ENCODE measurements around the gene NUCB1.

NUCB1 gene

GRCh38 chr19:48938256-48938655, 38.1 kb downstream of the NUCB1 start:
- DNase-seq: no peak

DNA sequence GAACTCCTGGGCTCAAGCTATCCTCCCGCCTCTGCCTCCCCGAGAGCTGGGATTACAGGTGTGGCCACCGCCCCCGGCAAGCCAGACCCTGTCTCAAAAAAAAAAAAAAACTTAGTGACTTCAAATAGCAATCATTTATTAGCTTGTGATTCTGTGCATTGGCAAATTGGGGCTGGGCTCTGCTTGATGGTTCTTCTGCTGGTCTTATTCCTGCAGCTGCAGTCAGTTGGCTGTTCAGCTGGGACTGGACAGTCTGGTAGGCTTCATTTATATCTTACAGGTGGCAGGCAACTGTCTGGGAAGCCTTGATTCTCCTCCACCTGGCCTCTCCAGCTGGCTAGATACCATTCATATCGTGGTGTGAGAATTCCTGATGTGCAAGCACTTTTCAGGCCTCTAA, 40.8 kb downstream of the NUCB1 start:
- no peak for DNase-seq

GRCh38 chr19:48943081-48943480, 43.0 kb downstream of the NUCB1 start:
- no peak for DNase-seq

DNA sequence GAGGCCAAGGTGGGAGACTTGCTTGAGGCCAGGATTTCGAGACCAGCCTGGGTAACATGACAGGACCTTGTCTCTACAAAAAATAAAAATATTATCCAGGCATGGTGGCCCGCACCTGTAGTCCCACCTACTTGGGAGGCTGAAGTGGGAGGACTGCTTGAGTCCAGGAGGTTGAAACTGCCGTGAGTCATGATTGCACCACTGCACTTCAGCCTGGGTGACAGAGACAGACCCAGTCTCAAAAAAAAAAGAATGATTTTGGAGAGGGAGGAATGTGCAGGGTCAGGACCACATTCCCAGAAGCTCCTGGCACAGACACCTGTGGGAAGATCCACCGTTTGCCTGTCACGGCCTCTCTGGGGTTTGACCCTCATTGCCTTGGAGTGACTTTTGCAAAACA, 45.3 kb downstream of the NUCB1 start:
- DNase-seq: no peak

- no peak for DNase-seq
Observed at GRCh38 chr19:48945817-48946216, 45.7 kb downstream of the NUCB1 start.

DNA sequence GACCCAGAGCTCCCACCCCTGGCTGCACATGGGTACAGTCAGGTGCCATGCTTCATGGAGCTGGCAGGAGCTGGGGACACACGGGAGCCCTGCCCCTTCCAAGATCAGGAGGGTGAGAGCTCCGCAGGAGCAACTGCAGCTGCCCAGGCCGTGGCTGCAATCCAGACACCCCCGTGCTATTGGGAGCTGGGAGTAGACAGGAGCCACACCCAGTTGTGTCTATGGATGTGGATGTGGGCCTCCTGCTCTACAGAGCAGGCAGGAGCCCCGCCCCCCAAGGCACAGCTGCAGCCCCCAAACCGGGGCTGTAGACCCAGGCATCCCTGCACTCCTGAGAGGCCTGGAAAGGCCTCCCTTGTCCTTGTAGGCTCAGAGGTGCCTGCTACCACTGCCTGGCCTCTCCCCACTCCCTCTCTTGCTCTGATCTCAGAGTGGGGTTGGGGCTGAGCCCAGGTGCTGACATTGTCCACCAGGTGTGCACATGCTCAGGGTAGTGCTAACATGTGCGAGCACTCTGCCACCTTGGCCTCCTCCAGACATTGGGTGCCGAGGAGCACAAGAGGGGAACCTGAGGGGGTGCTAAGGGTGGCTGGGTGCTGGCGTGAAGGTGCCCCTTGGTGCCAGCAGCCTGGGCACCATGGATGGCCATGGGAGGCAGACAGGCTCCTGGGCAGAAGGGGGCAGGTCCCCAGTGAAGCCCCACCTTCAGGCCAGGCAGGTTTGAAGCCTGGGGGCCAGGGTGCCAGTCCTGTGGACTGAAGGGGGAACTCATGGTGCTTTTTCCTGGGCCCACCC, 46.5 kb downstream of the NUCB1 start:
- no peak for DNase-seq

DNA sequence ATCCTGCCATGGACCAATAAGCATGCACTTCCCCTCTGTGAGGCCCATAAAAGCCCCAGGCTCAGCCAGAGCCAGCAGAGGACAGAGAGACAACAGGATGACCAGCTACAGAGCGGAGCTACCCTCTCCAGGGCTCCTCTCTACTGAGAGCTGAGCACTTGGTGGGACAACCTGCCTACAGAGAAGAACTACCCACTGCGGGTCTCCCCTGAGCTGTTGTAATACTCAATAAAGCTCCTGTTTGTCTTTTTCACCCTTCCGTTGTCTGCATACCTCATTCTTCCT, 47.1 kb downstream of the NUCB1 start:
- no peak for DNase-seq

DNA sequence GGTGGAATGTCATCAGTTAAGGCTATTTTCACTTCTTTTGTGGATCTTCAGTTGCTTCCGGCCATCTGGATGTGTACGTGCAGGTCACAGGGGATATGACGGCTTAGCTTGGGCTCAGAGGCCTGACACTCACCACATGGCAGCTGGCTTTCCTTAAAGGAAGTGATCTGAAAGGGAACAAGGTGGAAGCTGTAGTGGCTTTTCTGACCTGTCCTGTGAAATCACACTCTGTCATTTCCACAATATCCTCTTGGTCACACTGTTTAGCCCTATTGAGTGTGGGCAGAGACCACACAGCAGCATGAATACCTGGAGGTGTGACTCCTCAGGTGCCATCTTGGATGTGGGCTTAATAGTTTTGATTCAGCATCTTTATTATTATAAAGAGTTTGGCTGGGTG, 50.0 kb downstream of the NUCB1 start:
- DNase-seq: no peak

- no peak for DNase-seq
Observed at GRCh38 chr19:48950830-48951519, 50.9 kb downstream of the NUCB1 start.

DNA sequence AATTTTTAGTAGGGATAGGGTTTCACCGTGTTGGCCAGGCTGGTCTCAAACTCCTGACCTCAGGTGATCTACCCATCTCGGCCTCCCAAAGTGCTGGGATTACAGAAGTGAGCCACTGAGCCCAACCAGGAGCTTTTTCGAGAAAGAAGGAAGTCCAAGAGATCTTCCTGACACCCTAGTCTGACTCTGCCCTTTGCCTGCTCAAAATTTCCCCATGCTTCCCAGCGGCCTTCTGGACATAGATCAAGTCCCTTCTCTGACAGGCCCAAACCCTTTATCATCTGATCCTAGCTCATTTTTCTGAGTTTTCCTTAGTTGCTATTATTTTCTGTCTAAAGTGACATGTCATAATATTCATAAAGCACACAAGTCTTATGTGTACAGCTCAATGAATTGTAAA, 53.0 kb downstream of the NUCB1 start:
- no peak for DNase-seq

GRCh38 chr19:48953990-48954594, 54.0 kb downstream of the NUCB1 start:
- DNase-seq: no peak

DNA sequence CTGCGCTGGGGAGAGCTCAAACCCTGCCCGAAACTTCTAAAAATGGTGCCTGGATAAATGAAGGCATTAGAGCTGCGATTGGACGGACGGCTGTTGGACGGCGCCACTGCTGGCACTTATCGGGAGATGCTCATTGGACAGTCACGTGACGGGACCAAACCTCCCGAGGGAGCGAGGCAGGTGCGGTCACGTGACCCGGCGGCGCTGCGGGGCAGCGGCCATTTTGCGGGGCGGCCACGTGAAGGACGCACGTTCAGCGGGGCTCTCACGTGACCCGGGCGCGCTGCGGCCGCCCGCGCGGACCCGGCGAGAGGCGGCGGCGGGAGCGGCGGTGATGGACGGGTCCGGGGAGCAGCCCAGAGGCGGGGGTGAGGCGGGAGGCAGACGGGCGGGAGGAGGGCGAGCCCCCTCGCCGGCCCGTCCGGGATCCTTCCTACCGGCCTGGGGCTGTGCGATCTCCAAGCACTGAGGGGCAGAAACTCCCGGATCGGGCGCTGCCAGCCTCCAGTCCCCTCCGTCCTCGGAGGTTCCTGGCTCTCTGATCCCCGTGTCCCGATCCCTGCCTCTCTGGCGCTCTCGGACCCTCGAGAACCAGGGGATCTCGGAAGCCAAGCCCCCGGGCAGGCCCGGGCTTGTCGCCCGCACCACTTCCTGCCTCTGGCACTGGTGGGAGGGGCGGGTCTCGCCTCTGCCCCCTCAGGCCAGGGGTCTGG, 54.6 kb downstream of the NUCB1 start, which contains the start of gene BAX:
Gene BAX (plus strand): TSS at position 281 of the 713 bp plus-strand sequence. CDS start 54 bp downstream, at position 335.
- DNase-seq: peak; percentile 86

DNA sequence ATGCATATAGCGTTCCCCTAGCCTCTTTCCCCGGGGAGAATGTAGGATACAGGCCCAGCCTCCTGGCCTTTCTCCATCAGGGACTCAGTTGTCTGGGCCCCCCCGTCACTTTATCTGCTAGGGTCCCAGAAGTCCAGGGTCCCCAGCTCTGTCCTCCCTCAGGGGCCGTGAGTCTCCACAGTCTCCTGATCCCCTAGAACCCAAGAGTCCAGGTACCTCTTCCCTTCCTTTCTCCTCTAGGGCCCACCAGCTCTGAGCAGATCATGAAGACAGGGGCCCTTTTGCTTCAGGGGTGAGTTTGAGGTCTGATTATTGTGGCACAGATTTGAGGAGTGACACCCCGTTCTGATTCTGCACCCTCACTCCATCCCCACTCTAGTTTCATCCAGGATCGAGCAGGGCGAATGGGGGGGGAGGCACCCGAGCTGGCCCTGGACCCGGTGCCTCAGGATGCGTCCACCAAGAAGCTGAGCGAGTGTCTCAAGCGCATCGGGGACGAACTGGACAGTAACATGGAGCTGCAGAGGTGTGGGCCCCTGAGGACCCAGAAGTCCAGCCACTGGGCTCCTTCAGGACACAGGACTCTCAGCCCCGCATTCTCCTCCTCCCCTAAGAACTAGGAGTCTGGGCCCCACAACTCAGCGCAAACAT, 55.3 kb downstream of the NUCB1 start:
- no peak for DNase-seq

GRCh38 chr19:48958006-48958405, 57.9 kb downstream of the NUCB1 start:
- no peak for DNase-seq

DNA sequence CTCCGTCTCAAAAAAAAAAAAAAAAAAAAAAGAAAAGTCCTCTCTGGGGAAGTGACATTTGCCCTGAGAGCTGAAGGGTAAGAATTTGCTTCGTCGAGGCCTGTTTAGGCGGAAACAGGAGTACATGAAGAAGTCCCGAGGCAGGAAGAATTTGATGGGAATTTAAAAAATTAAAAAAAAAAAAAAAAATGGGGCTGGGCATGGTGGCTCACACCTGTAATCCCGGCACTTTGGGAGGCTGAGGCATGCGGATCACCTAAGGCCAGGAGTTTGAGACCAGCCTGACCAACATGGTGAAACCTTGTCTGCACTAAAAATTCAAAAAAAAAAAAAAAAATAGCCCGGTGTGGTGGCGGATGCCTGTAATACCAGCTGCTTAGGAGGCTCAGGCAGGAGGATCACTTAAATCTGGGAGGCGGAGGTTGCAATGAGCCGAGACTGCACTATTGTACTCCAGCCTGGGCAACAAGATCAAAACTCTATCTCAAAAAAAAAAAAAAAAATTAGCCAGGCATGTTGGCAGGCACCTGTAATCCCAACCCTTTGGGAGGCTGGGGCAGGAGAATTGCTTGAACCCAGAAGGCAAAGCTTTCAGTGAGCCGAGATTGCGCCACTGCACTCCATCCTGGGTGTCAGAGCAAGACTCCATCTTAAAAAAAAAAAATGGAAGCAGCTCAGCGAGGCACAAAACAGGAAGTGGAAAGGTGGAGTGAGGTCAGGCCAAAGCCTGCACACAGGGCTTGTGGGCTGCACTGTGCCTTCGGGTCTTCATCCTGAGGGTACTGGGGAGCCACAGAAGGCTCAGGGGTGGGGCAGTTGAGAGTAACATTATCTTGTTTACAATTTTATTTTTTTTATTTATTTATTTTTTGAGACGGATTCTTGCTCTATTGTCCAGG, 59.5 kb downstream of the NUCB1 start:
- DNase-seq: no peak

DNA sequence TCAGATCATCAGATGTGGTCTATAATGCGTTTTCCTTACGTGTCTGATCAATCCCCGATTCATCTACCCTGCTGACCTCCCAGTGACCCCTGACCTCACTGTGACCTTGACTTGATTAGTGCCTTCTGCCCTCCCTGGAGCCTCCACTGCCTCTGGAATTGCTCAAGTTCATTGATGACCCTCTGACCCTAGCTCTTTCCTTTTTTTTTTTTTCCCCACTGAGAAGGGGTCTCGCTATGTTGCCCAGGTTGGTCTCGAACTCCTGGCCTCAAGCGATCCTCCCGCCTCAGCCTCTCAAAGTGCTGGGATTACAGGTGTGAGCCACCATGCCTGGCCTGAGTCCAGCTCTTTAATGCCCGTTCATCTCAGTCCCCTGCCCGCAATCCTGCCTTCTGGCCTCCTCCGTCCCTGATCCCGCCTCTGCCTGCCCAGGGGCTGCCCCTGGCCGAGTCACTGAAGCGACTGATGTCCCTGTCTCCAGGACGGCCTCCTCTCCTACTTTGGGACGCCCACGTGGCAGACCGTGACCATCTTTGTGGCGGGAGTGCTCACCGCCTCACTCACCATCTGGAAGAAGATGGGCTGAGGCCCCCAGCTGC, 61.0 kb downstream of the NUCB1 start:
- DNase-seq: no peak

GRCh38 chr19:48961673-48962028, 61.5 kb downstream of the NUCB1 start:
- DNase-seq: no peak

- DNase-seq: peak; percentile 44
Observed at GRCh38 chr19:48962029-48962848, 62.1 kb downstream of the NUCB1 start.

- no peak for DNase-seq
Observed at GRCh38 chr19:48962849-48963165, 62.7 kb downstream of the NUCB1 start.

DNA sequence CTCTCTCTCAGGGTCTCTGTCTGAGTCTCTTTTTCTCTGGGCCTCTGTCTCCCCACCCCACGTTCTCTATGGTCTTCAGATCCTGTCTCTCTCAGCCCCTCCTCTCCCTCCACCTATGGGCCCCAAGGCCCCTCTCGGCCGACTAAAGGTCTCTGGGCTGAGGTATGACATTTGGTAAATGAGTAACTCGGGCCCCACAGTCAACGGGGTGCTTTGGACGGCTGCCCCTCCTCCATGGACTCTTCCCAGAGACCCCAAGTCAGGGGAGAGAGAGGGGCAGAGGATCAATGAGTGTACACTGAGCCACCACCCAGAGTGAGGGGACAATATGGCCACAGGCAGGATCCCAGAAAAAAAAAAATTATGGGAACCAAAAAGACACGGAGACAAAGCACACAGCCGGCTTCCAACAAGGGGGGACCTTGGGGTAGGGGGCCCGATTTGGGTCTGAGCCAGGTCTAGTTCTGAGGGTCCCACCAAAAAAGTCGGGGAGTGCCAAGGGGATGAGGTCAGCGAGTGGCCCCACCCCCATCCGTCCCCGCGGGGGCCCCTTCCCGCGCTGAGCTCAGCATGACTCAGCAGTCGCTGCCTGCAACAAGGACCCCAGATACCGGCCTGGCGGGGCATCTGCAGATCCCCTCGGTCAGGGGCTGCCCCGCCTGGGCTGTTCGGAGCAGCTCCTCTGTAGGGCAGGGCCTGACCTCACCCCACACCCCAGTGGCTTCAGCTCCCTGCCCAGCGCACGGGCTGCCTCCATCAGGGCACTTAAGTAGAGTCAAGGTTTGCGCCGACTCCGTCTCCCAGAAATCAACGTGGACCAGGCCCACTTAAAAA, 63.5 kb downstream of the NUCB1 start:
- DNase-seq: peak; percentile 53

All from CD4-positive, alpha-beta T cell treated with Interleukin-4 for 4 hours (primary cell).